HG02870 (cell line): ENCODE data around the gene ZBTB20.
A peak's percentile ranks its signal among the peaks of the same experiment; 100 is the strongest.
"Not testable (repeated sequence)": the region's sequence is repeated elsewhere in the genome, so short reads cannot be mapped to it uniquely, and the experiment has no call there.

Experiments used
- ATAC-seq: cut with Tn5 transposase; IDR thresholded peaks from one replicate; pipeline ENCODE4 v1.9.1; 2021; ENCODE audit warnings: mild to moderate bottlenecking, moderate library complexity; ENCODE audit not compliant: unreplicated experiment

Gene ZBTB20

DNA sequence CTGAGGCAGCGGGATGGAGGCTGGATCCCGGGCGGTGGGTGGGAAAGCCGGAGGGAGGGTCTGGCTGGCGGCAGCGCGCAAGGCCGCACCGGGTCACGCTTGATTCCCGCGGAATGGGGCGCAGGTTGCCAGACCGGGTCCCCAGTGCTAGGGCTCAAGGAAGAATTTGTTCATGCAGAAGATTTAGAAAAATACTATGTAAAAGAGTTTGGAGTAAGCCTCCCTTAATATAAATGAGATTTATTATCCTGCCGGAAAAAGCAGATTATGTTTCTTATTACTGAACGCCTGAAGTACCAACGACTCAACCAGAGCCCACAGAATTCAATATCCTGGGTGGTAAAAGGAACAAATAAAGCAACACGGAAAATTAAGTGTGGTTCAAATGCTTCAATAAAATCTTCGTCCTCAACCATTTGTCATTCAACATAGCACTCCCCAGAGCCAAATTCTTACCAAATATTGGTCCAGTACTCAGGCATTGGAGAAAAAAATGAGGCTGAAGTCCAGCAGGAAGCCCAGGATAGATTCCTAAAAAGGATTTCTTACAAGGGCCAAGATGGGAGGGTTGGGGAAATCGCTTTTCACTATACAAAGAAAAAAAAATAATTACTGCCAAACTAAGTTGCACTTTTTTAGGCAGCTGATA, 1.2 kb upstream of the ZBTB20 start:
- ATAC-seq = no peak

DNA sequence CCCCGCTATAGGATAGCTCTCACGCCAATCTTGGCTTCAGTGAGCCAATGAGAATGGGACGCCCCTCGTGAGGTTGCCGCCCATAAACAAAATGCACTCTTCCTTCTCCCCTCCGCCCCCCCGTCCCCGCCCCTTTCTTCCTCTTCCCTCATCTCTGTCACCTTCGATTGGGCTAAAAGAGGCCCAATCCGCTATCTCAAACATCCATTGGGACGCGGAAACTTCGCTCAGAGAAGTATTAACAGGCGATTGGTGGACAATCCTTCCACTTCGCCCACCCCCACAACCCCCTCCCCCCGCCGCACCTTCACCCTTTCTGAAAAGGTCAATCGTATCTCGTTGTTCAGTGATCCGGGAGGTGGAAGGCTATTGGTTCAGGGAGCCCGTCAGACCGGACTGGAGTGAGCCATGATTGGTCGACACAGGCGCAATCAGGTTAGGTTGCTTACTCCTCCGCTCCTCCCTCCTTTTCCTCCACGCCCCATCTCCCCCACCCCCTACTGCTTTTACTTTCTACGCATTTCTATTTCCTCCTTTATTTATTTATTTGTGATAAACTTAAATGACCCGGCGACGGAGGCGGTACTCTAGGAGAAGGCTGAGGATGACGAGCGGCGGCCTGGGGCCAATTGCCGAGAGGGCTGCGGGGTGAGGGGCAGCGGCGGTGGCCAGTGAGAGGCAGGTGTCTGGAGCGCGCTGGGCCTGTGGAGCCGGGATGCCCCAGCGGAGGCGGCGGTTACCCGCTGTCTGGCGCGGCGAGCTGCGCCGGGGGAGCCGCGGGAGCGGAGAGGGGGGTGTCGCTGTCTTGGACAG, 447 bp upstream of the ZBTB20 start:
- peak; percentile 81 for ATAC-seq

- no peak for ATAC-seq
These were observed 1.1 kb downstream of the ZBTB20 start for GRCh38 chr3:115146032-115146417.

DNA sequence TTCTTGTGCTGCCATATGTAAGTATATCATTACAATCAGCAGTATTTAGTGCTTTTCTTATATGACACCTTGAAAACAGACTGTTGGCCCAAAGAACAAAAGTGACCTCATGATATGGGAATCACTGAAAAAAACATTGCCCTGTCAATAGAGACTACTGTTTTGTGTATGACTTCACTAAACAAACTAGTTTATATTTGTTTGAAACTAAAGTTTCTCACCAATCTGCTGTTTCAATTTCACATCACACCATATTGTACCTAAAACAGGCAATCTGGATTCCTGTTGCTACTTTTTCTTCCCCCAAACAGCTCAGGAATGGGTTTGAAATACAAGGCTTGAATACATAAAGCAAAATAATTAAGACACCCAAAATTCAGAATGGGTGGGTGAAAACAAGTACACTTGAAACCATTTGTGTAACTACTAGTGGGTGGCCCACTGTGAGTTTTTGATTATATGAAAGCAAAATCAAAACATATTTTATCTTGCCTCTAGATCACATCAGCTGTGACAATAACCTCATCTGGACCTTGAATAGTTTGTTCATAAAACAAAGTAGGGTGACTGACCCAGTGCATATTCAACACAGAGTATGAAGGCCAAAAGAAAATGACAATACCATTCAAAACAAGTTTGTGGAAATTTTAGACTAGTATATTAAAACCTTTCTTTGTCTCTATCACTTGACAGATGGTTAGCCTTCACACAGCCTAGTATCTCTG, 5.9 kb downstream of the ZBTB20 start:
- peak; percentile 64 for ATAC-seq

DNA sequence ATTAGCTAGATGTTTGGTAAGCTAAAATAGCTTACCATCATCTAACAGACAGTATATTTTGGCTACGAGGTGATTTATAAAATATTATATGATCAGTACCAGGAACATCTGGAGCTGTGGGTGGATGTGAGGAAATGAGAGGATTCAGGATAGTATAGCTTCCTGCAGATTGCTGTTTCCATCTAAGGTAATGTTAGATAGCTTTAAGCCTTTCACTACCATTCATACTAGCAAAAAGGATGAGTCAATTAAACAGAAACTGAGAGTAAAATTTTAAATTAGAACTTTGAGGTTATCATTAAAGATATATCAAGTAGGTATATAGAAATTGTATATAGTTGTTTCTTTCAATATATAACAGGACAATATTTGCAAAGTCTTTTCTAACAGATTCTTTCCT, 8.0 kb downstream of the ZBTB20 start:
- ATAC-seq = peak; percentile 36

DNA sequence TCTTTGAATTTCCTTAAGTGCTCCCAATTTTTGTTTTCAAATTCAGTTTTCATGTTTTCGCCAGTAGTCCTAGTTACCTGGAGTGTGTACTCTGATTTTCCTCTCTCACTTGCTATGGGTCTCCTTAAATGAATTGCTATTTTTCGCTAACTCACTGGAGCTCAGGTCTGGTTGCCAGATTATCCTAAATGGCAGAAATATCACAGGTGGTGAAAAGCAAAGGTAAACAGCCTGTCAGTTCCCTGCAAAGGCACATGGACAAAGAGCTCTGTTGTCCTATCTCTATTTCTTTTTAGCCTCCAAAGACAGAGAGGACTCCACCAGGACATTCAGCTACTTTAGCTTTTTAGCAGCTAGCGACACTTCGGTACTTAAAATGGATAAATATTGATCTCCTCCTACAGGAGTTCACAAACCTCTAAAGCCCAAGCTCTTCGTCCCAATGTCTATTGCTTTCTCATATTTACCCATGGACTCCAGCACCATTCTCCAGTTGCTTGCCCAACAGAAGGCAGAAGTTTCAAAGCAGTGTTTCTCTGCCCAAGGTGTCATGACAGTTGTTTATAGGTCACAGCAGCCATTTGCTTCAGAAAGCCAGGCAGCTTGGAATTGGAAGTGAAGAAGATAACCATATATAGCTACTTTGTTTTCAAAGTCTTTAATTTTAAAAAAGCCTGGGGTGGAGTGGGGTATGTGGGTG, 12.3 kb downstream of the ZBTB20 start:
- no peak for ATAC-seq

- ATAC-seq = no peak
These were observed 19.9 kb downstream of the ZBTB20 start for GRCh38 chr3:115127208-115127607.

- no peak for ATAC-seq
These were observed 26.5 kb downstream of the ZBTB20 start for GRCh38 chr3:115120597-115120996.

- no peak for ATAC-seq
These were observed 33.7 kb downstream of the ZBTB20 start for GRCh38 chr3:115113367-115113766.

- ATAC-seq = no peak
These were observed 35.5 kb downstream of the ZBTB20 start for GRCh38 chr3:115111632-115112031.

DNA sequence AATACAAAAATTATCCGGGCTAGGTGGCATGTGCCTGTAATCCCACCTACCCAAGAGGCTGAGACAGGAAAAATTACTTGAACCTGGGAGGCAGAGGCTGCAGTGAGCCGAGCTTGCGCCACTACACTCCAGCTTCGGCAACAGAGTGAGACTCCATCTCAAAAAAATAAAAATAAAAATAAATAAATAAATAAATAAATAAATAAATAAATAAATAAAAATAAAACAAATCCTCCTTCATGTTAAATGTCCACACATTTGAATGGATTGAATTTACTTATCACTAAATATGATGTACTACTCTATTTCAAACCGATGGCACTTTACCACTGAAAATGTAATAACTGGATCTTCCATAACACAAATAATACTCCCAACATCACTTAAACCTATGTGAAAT, 36.3 kb downstream of the ZBTB20 start:
- ATAC-seq = no peak

DNA sequence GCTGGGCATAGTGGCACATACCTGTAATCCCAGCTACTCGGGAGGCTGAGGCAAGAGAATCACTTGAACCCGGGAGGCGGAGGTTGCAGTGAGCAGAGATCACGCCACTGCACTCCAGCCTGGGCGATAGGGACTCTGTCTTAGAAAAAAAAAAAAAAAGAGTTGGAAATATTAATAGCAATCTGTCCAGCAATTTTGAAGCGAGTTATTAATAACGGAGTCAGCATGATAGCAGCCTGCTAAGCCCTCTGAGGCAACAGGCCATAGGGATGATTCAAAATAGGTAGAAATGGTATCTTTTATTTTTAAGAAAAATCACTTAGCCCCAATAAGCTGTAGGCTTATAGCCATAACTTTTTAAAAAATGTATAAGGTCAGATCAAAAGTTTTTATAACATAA, 37.0 kb downstream of the ZBTB20 start:
- not testable (repeated sequence) for ATAC-seq

GRCh38 chr3:115108614-115109013, 38.5 kb downstream of the ZBTB20 start:
- no peak for ATAC-seq

DNA sequence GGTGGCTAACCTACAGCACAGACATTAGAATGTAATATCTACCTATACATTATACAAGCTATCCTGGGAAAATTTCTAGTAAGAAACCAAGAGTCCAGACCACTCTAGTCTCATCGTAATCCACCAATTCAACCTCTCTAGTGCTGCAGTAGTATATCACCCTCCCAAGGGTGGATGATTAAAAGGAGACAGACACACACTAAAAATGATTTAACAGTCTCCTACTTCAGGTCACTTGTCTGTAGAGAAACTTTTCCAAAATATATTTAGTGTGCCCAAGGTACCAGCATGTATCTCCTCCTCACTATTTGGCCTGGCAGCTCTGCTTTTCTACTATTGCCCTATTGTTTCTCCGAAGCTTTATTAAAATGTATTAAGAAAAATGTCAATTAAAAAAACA, 45.0 kb downstream of the ZBTB20 start:
- ATAC-seq = no peak

DNA sequence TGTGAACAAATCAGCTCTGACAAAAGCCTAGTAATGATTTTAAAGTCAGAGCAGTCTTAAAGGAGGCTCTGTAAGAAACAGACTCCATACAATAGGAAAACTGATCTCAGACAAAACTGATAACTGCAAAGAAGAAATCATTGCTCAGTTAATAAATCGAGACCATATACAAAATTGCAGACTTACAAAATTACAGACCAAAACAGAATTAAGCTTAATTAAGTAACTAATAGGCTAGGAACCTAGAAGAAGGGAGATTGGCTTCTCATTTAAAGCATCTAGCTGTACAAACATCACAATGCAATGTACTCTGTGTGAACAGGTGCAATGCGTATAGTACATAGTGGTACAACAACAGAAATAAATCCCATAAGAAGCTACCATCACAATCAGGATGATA, 46.3 kb downstream of the ZBTB20 start:
- no peak for ATAC-seq

- no peak for ATAC-seq
These were observed 47.0 kb downstream of the ZBTB20 start for GRCh38 chr3:115099986-115100571.

GRCh38 chr3:115099134-115099985, 47.7 kb downstream of the ZBTB20 start:
- no peak for ATAC-seq

- no peak for ATAC-seq
These were observed 48.6 kb downstream of the ZBTB20 start for GRCh38 chr3:115098354-115099073.

- no peak for ATAC-seq
These were observed 51.9 kb downstream of the ZBTB20 start for GRCh38 chr3:115095236-115095635.
